Endothelial cell of umbilical vein (primary cell): ENCODE results near the gene UFSP2. TPM values are rescaled to one million over a fixed set of nuclear protein-coding genes. Genes with fewer than 3 reads are reported as not detected.

Source experiments
- BruUV-seq: library from RNA; stranded (reverse); fragments of 400-500 nt; replicated peaks from 2 replicates; lab custom pipeline; 2021; lab: Mats Ljungman, UMichigan
- CTCF ChIA-PET: fragments of 300-600, 350-600 bp; sonication (Branson Sonifier 250); formaldehyde crosslinking; loops from one replicate; lab custom pipeline; 2021; ENCODE audit warnings: antibody characterized with exemption, inconsistent platforms; lab: Charles Lee
- POLR2A ChIA-PET: fragments of 300-600, 350-600 bp; sonication (Branson Sonifier 250); formaldehyde crosslinking; loops from one replicate; lab custom pipeline; 2021; ENCODE audit warnings: antibody characterized with exemption, inconsistent platforms; lab: Charles Lee
- DNase-seq: peaks from one replicate; pipeline ENCODE4 v3.0.0-alpha.2; 2011; ENCODE audit warnings: low read depth, low spot score
- FAIRE-seq: peaks from 2 replicates; lab custom pipeline; 2011; peaks lifted over from hg19 to GRCh38; lab: Jason Lieb, UNC
- H2AFZ ChIP-seq: 2 replicates; pipeline ENCODE4 v1.6.0; 2012; ENCODE audit warnings: low read depth, low read length, control low read depth, inconsistent platforms
- H3K27ac ChIP-seq: 2 replicates; pipeline ENCODE4 v1.5.1; 2011; ENCODE audit warnings: low read depth, mild to moderate bottlenecking, control low read depth, low read length, moderate library complexity; ENCODE audit not compliant: insufficient read depth
- H3K27me3 ChIP-seq, 2 experiments: 2 replicates each; pipeline versions ENCODE4 v1.6.0 to v1.6.1; 2011; ENCODE audit warnings: low read length in 2 of 2, mixed read lengths in 1 of 2; ENCODE audit not compliant: control insufficient read depth in 2 of 2, insufficient read depth in 2 of 2
- H3K36me3 ChIP-seq, 2 experiments: 2 replicates in 1 of 2; 3 replicates in 1 of 2; pipeline ENCODE4 v1.5.1; 2011; ENCODE audit warnings: low read length in 2 of 2, mild to moderate bottlenecking in 1 of 2, moderate library complexity in 1 of 2; ENCODE audit not compliant: control insufficient read depth in 2 of 2, insufficient read depth in 2 of 2; ENCODE audit errors: extremely low read depth in 1 of 2
- H3K4me1 ChIP-seq: 3 replicates; pipeline ENCODE4 v1.5.1; 2011; ENCODE audit warnings: mild to moderate bottlenecking, low read length; ENCODE audit not compliant: control insufficient read depth, insufficient read depth; ENCODE audit errors: extremely low read depth
- H3K4me2 ChIP-seq: 2 replicates; pipeline ENCODE4 v1.6.1; 2011; ENCODE audit warnings: low read length, control low read depth, mixed read lengths; ENCODE audit not compliant: insufficient read depth
- H3K4me3 ChIP-seq, 3 experiments: fragments of 200-600 bp in 1 of 3; sonication (generic), shearing (Covaris generic) in 1 of 3; replicated peaks in 1 of 3; 2 replicates each; pipeline ENCODE4 v1.5.1; 2011 to 2016; ENCODE audit warnings: control low read depth in 3 of 3, low read length in 3 of 3, mild to moderate bottlenecking in 2 of 3, inconsistent platforms in 1 of 3, low read depth in 1 of 3, moderate library complexity in 1 of 3; ENCODE audit not compliant: insufficient read depth in 1 of 3
- H3K79me2 ChIP-seq: 2 replicates; pipeline ENCODE4 v1.6.0; 2012; ENCODE audit warnings: low read length, inconsistent platforms; ENCODE audit not compliant: control insufficient read depth, insufficient read depth
- H3K9ac ChIP-seq: replicated peaks from 2 replicates; pipeline ENCODE3; 2011; ENCODE audit warnings: low read length, control low read depth; ENCODE audit not compliant: insufficient read depth; ENCODE audit errors: extremely low read depth
- H3K9me1 ChIP-seq: replicated peaks from 3 replicates; pipeline ENCODE4 v1.6.0; 2011; ENCODE audit warnings: mild to moderate bottlenecking, low read length; ENCODE audit not compliant: control insufficient read depth, insufficient read depth; ENCODE audit errors: extremely low read depth
- H3K9me3 ChIP-seq: replicated peaks from 2 replicates; pipeline ENCODE4 v1.5.1; 2012; ENCODE audit warnings: low read length, inconsistent platforms; ENCODE audit not compliant: control insufficient read depth, insufficient read depth
- H4K20me1 ChIP-seq: replicated peaks from 2 replicates; pipeline ENCODE3; 2011; ENCODE audit warnings: mild to moderate bottlenecking, low read length; ENCODE audit not compliant: control insufficient read depth, insufficient read depth; ENCODE audit errors: extremely low read depth
- CTCF ChIP-seq, 2 donors: IDR thresholded peaks; 1 replicate in 1 of 2; 2 replicates in 1 of 2; pipeline ENCODE4 v1.5.1; 2011; ENCODE audit warnings: low read length in 2 of 2, mild to moderate bottlenecking in 2 of 2, moderate library complexity in 2 of 2, control low read depth in 1 of 2, inconsistent platforms in 1 of 2, low read depth in 1 of 2; ENCODE audit not compliant: insufficient read depth in 1 of 2; ENCODE audit errors: extremely low read depth in 1 of 2
- EZH2 ChIP-seq: IDR thresholded peaks from 2 replicates; pipeline ENCODE4 v1.6.1; 2012; ENCODE audit warnings: borderline replicate concordance, low read depth, mild to moderate bottlenecking, moderate library complexity, low read length, inconsistent platforms; ENCODE audit not compliant: severe bottlenecking
- FOS ChIP-seq: IDR thresholded peaks from 2 replicates; pipeline ENCODE4 v1.6.1; 2011; ENCODE audit warnings: mild to moderate bottlenecking, low read length, moderate library complexity, borderline replicate concordance; ENCODE audit not compliant: insufficient read depth
- GATA2 ChIP-seq: IDR thresholded peaks from 2 replicates; pipeline ENCODE4 v1.7.0; 2011; ENCODE audit warnings: low read depth, mild to moderate bottlenecking, moderate library complexity, mixed read lengths, low read length; ENCODE audit not compliant: insufficient read length, insufficient read depth
- JUN ChIP-seq: IDR thresholded peaks from 2 replicates; pipeline ENCODE4 v1.6.1; 2011; ENCODE audit warnings: borderline replicate concordance, low read depth; ENCODE audit not compliant: insufficient read length, insufficient read depth
- MAX ChIP-seq: IDR thresholded peaks from 2 replicates; pipeline ENCODE4 v1.6.1; 2011; ENCODE audit not compliant: insufficient read depth, insufficient read length
- MYC ChIP-seq: IDR thresholded peaks from one replicate; pipeline ENCODE4 v1.6.1; 2011; ENCODE audit warnings: mild to moderate bottlenecking, low read depth, low read length
- POLR2A ChIP-seq: IDR thresholded peaks from 2 replicates; pipeline ENCODE4 v1.6.1; 2012; ENCODE audit warnings: low read depth, mild to moderate bottlenecking, control low read depth, low read length
- POLR2AphosphoS5 ChIP-seq: IDR thresholded peaks from 2 replicates; pipeline ENCODE4 v1.6.1; 2012; ENCODE audit warnings: low read depth, mild to moderate bottlenecking, control low read depth, low read length, moderate library complexity; ENCODE audit not compliant: insufficient read depth
- dilution Hi-C: fragments of 300-500 bp; cut with MboI; formaldehyde crosslinking; loops from one replicate; pipeline ENCODE4 v1.15.0; 2019; ENCODE audit warnings: low sequenced_read_pairs; ENCODE audit not compliant: extremely low pct_ligation_motif_present
- intact Hi-C: fragments of 100-400 bp; cut with micrococcal nuclease; formaldehyde crosslinking; loops from one replicate; pipeline ENCODE4 v1.10.0; 2022
- polyA plus RNA-seq, 4 experiments: library from polyadenylated mRNA; depleted of rRNA in 3 of 4; stranded (reverse) in 3 of 4; unstranded in 1 of 4; fragments of >200 nt; gene quantifications; 2 replicates each; pipeline versions ENCODE4 v1.2.1 to v1.2.3, GENCODE V29; 2011 to 2012; ENCODE audit warnings: missing spikeins in 1 of 4
- total RNA-seq: library from RNA; stranded (reverse); gene quantifications from 2 replicates; pipeline ENCODE4 v1.2.3, GENCODE V29; 2021

Gene UFSP2
- total and polyA plus RNA-seq, 2 donors (not counting 3 experiments of a cell fraction or from before 2014, with no cell fraction given), result 25.2 to 26.7 TPM

GRCh38 chr4:185463541-185463940, 37.8 kb upstream of the UFSP2 start:
- TF ChIP-seq POLR2A (no peak), FOS (no peak), JUN (no peak), CTCF (IDR thresholded peaks at IDR 0.05; ENCODE audit: extremely low read depth in 1 of 2, insufficient read depth in 1 of 2, low read depth in 1 of 2, low read length in 2 of 2) (no peak), POLR2AphosphoS5 (no peak), EZH2 (no peak), MAX (no peak), MYC (no peak), GATA2 (no peak)
- no peak overlapping the region for H2AFZ ChIP-seq
- H3K79me2 ChIP-seq, result no peaks in the 10 kb centered on the region
- H3K9me3 ChIP-seq, result no peaks in the 10 kb centered on the region
- H3K27ac ChIP-seq, result no peak overlapping the region
- H3K4me1 ChIP-seq, result peaks cover 13% of the 10 kb centered on the region
- ChIA-PET POLR2A (no interaction called here), CTCF (interaction anchor here (1.5 kb wide), 1 partner anchor 280 kb away, joined by 4 read pairs; no protein-coding TSS in a partner anchor)
- no TSS peak for BruUV-seq
- H3K9ac ChIP-seq, result no peak overlapping the region
- no peak overlapping the region for H3K4me3 ChIP-seq
- no peaks in the 10 kb centered on the region for H3K9me1 ChIP-seq
- no peak for DNase-seq
- no peaks in the 10 kb centered on the region for H3K36me3 ChIP-seq
- no peak overlapping the region for H3K4me2 ChIP-seq
- dilution Hi-C loops, result no loop called here
- intact Hi-C loops, result no loop called here
- FAIRE-seq, result no peak
- H4K20me1 ChIP-seq, result no peaks in the 10 kb centered on the region
- peaks cover 6 to 7% of the 10 kb centered on the region in 2 experiments for H3K27me3 ChIP-seq
